OCI-LY7 (cell line): ENCODE data around the gene SPC25. TPM values are rescaled to one million over a fixed set of nuclear protein-coding genes. Genes with fewer than 3 reads are reported as not detected.

Source experiments
- BruUV-seq: library from RNA; stranded (reverse); fragments of 400-500 nt; replicated peaks from 2 replicates; lab custom pipeline; 2021; lab: Mats Ljungman, UMichigan
- CTCF ChIA-PET: fragments of 300-600 bp; sonication (Branson Sonifier 250); formaldehyde crosslinking; loops from one replicate; lab custom pipeline; 2022; ENCODE audit warnings: antibody characterized with exemption; ENCODE audit not compliant: unreplicated experiment; lab: Charles Lee
- POLR2A ChIA-PET: fragments of 300-600 bp; sonication (Branson Sonifier 250); formaldehyde crosslinking; loops from one replicate; lab custom pipeline; 2022; ENCODE audit warnings: antibody characterized with exemption; lab: Charles Lee
- DNase-seq: peaks from one replicate; pipeline ENCODE4 v3.0.0-alpha.2; 2015; ENCODE audit warnings: low spot score
- H2AFZ ChIP-seq: fragments of 200-600 bp; sonication (generic), shearing (Covaris generic); 2 replicates; pipeline ENCODE4 v1.6.1; 2014; ENCODE audit warnings: mild to moderate bottlenecking, antibody characterized with exemption, low read length, moderate library complexity
- H3K27ac ChIP-seq: fragments of 200-600 bp; sonication (generic); 2 replicates; pipeline ENCODE4 v1.5.1; 2014; ENCODE audit warnings: mixed run types, low read depth, mild to moderate bottlenecking, moderate library complexity, low read length, inconsistent platforms; ENCODE audit not compliant: poor library complexity, severe bottlenecking
- H3K36me3 ChIP-seq: fragments of 200-600 bp; sonication (generic); 2 replicates; pipeline ENCODE4 v1.6.1; 2014; ENCODE audit warnings: mild to moderate bottlenecking, antibody characterized with exemption, low read length, moderate library complexity, mixed read lengths; ENCODE audit not compliant: insufficient read depth
- H3K4me1 ChIP-seq: fragments of 200-600 bp; sonication (generic); 2 replicates; pipeline ENCODE4 v1.5.1; 2014; ENCODE audit warnings: mild to moderate bottlenecking, low read length; ENCODE audit not compliant: insufficient read depth, poor library complexity, severe bottlenecking
- H3K4me2 ChIP-seq: fragments of 200-600 bp; sonication (generic); 2 replicates; pipeline ENCODE4 v1.6.1; 2014; ENCODE audit warnings: mild to moderate bottlenecking, low read length
- H3K4me3 ChIP-seq: fragments of 200-600 bp; sonication (generic); 2 replicates; pipeline ENCODE4 v1.5.1; 2014; ENCODE audit warnings: mild to moderate bottlenecking, low read depth, low read length; ENCODE audit not compliant: poor library complexity, severe bottlenecking
- H3K79me2 ChIP-seq: fragments of 200-600 bp; sonication (generic); 2 replicates; pipeline ENCODE4 v1.6.1; 2016; ENCODE audit warnings: low read depth, mild to moderate bottlenecking, low read length, moderate library complexity, mixed read lengths; ENCODE audit not compliant: insufficient read depth
- H3K9me2 ChIP-seq: fragments of 200-600 bp; sonication (generic); 2 replicates; pipeline ENCODE4 v1.6.1; 2016; ENCODE audit warnings: mild to moderate bottlenecking, low read length, mixed read lengths; ENCODE audit not compliant: insufficient read depth
- H3K9me3 ChIP-seq: fragments of 200-600 bp; sonication (generic); 2 replicates; pipeline ENCODE4 v1.6.1; 2014; ENCODE audit warnings: mild to moderate bottlenecking, mixed run types, low read length, mixed read lengths
- H4K20me1 ChIP-seq: fragments of 200-600 bp; sonication (generic); 2 replicates; pipeline ENCODE4 v1.6.1; 2014; ENCODE audit warnings: mild to moderate bottlenecking, antibody characterized with exemption, low read length, moderate library complexity, mixed read lengths; ENCODE audit not compliant: insufficient read depth
- EZH2phosphoT487 ChIP-seq: fragments of 200-600 bp; sonication (generic); IDR thresholded peaks from 2 replicates; pipeline ENCODE4 v1.6.1; 2018; ENCODE audit warnings: low read depth, borderline replicate concordance, mild to moderate bottlenecking, mixed run types, antibody characterized with exemption, low read length, moderate library complexity, mixed read lengths
- intact Hi-C: fragments of 100-400 bp; cut with micrococcal nuclease; formaldehyde crosslinking; loops from one replicate; pipeline ENCODE4 v1.10.0; 2022; ENCODE audit not compliant: unreplicated experiment
- total RNA-seq, 2 experiments: library from RNA; depleted of rRNA in 1 of 2; stranded (reverse); fragments of >200 nt in 1 of 2; shearing (Covaris generic) in 1 of 2; gene quantifications; 2 replicates each; pipeline ENCODE4 v1.2.3, GENCODE V29; 2014 to 2022
- TF ChIP-seq, protein P1 (sequence below): fragments of 200-600 bp; sonication (generic); conservative IDR thresholded peaks from 2 replicates; pipeline ENCODE4 v1.5.1; 2014; ENCODE audit warnings: mild to moderate bottlenecking, antibody characterized with exemption, low read length, moderate library complexity, mixed read lengths

SPC25 gene
- total RNA-seq, 2 experiments from 2014 or later, result 29.3 to 53.1 TPM

DNA sequence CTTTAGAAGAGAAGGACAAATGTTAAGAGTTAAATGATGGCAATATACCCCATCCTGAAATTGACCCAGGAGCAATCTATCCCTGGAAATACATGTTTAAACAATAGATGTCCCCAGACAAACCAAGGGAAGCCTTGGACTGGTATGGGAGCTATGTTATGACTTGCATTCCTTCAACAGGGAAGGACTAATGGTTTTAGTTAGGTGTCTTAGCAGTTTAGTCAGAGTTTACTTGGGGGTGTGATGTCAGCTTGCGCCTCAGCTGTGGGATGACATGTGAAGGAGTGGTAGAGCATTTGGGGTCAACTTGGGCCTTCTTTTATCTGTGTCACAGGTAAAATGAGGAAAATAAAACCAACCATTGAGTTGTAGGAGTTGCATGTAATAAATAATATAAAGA is 36.8 kb downstream of the SPC25 start:
- Histone ChIP-seq H4K20me1 (no peaks in the 10 kb centered on the region), H3K36me3 (peaks cover 44% of the 10 kb centered on the region), H3K4me3 (no peak overlapping the region), H2AFZ (no peak overlapping the region), H3K9me3 (no peaks in the 10 kb centered on the region), H3K4me1 (no peaks in the 10 kb centered on the region), H3K9me2 (no peaks in the 10 kb centered on the region), H3K79me2 (no peaks in the 10 kb centered on the region), H3K27ac (no peak overlapping the region), H3K4me2 (no peak overlapping the region)
- POLR2A ChIA-PET, result no interaction called here
- intact Hi-C loops, result no loop called here
- no TSS peak for BruUV-seq
- CTCF ChIA-PET, result no interaction called here
- DNase-seq, result no peak
- TF ChIP-seq EZH2phosphoT487, result no peak
- TF ChIP-seq, protein P1, sequence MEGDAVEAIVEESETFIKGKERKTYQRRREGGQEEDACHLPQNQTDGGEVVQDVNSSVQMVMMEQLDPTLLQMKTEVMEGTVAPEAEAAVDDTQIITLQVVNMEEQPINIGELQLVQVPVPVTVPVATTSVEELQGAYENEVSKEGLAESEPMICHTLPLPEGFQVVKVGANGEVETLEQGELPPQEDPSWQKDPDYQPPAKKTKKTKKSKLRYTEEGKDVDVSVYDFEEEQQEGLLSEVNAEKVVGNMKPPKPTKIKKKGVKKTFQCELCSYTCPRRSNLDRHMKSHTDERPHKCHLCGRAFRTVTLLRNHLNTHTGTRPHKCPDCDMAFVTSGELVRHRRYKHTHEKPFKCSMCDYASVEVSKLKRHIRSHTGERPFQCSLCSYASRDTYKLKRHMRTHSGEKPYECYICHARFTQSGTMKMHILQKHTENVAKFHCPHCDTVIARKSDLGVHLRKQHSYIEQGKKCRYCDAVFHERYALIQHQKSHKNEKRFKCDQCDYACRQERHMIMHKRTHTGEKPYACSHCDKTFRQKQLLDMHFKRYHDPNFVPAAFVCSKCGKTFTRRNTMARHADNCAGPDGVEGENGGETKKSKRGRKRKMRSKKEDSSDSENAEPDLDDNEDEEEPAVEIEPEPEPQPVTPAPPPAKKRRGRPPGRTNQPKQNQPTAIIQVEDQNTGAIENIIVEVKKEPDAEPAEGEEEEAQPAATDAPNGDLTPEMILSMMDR, result no peak

DNA sequence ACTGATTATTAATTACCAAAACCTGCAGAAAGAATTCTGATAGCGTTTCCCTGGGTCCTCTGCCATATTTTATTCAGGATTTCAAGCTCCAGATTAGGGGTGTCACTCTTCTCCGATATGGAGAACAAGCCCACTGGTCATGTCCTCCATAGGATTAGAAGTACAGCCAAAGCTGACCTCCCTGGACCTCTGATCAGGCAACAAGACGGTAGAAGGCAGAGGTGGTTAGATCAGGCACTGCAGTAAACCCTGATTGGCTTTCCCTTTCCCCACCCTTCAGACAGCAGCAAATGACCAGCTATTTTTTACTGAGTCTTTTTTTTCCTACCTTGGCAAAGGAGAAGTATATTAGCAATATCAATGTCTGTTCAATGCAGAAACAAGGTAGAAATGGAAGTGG is 37.7 kb downstream of the SPC25 start:
- no peak overlapping the region for H2AFZ ChIP-seq
- H3K4me1 ChIP-seq, result no peaks in the 10 kb centered on the region
- intact Hi-C loops, result no loop called here
- no peak overlapping the region for H3K27ac ChIP-seq
- H4K20me1 ChIP-seq, result no peaks in the 10 kb centered on the region
- peaks cover 37% of the 10 kb centered on the region for H3K36me3 ChIP-seq
- no peak overlapping the region for H3K4me2 ChIP-seq
- no peaks in the 10 kb centered on the region for H3K9me2 ChIP-seq
- POLR2A ChIA-PET, result no interaction called here
- TF ChIP-seq, protein P1, result no peak
- no peak for TF ChIP-seq EZH2phosphoT487
- BruUV-seq, result no TSS peak
- CTCF ChIA-PET, result no interaction called here
- H3K9me3 ChIP-seq, result no peaks in the 10 kb centered on the region
- no peak for DNase-seq
- no peak overlapping the region for H3K4me3 ChIP-seq
- H3K79me2 ChIP-seq, result no peaks in the 10 kb centered on the region

DNA sequence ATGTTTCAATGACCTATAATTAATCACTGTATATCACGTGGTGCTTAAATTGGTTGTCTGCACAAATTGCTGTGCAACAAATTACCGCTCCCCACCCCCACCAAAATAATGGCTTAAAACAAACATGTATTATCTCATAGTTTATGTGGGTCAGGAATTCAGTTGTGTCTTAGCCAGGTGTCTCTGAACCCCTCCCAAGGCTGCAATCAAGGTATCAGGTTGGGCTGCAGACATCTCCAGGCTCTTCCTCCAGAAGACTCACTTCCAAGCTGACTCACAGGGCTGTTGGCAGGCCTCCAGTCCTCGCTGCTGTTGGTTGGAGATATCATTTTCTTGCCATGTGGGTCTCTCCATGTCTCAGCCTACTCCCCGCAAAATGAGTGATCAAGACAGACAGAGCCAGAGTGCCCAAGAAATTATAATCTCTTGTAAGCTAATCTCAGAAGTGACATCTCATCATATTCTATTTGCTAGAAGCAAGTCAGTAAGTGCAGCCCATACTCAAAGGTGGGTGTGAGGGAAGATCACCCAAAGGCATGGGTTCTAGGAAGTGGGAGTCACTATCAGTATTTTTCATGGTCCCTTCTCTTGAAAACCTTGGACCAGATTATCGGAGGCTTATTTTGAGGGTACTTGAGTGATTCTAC is 38.4 kb downstream of the SPC25 start:
- no TSS peak for BruUV-seq

More for the DNA sequence above, 38.4 kb downstream of the SPC25 start:
- Histone ChIP-seq H3K4me1 (no peaks in the 10 kb centered on the region), H2AFZ (no peak overlapping the region), H3K79me2 (no peaks in the 10 kb centered on the region), H3K9me3 (no peaks in the 10 kb centered on the region), H3K4me2 (no peak overlapping the region), H4K20me1 (no peaks in the 10 kb centered on the region), H3K9me2 (no peaks in the 10 kb centered on the region), H3K27ac (no peak overlapping the region), H3K4me3 (no peak overlapping the region), H3K36me3 (peaks cover 37% of the 10 kb centered on the region)
- TF ChIP-seq EZH2phosphoT487, result no peak
- TF ChIP-seq, protein P1, result no peak
- intact Hi-C loops, result no loop called here
- ChIA-PET CTCF (no interaction called here), POLR2A (no interaction called here)
- no peak for DNase-seq
